GM23338 (cell line): Measurements from ENCODE around the gene ACOX2. TPM values are rescaled to one million over a fixed set of nuclear protein-coding genes. Genes with fewer than 3 reads are reported as not detected.

Experiments
- ATAC-seq: fragments of 200-7000 bp; cut with Tn5 transposase; 3 replicates; pipeline ENCODE4 v1.9.1; 2020
- DNase-seq: peaks from one replicate; pipeline ENCODE4 v3.0.0-alpha.2; 2015; ENCODE audit warnings: low spot score
- H2AFZ ChIP-seq: fragments of 200-600 bp; sonication (generic); 2 replicates; pipeline ENCODE4 v1.8.0; 2016; ENCODE audit warnings: antibody characterized with exemption, mild to moderate bottlenecking, moderate library complexity
- H3F3A ChIP-seq: fragments of 200-600 bp; sonication (generic); replicated peaks from 2 replicates; pipeline ENCODE4 v1.8.0; 2017; ENCODE audit warnings: antibody characterized with exemption, mixed run types, low read depth
- H3K27ac ChIP-seq: fragments of 200-600 bp; sonication (generic); 2 replicates; pipeline ENCODE4 v1.6.1; 2016; ENCODE audit warnings: low read depth
- H3K27me3 ChIP-seq: fragments of 200-600 bp; sonication (generic); 2 replicates; pipeline ENCODE4 v1.8.0; 2016; ENCODE audit warnings: mild to moderate bottlenecking, mixed run types, moderate library complexity; ENCODE audit not compliant: insufficient read depth
- H3K36me3 ChIP-seq: fragments of 200-600 bp; sonication (generic); 2 replicates; pipeline ENCODE4 v1.8.0; 2016; ENCODE audit warnings: mild to moderate bottlenecking; ENCODE audit not compliant: insufficient read depth
- H3K4me1 ChIP-seq: fragments of 200-600 bp; sonication (generic); 2 replicates; pipeline ENCODE4 v1.8.0; 2016; ENCODE audit warnings: mild to moderate bottlenecking, moderate library complexity; ENCODE audit not compliant: insufficient read depth
- H3K4me2 ChIP-seq: fragments of 200-600 bp; sonication (generic); 2 replicates; pipeline ENCODE4 v1.7.1; 2017; ENCODE audit warnings: mixed run types
- H3K4me3 ChIP-seq: fragments of 200-600 bp; sonication (generic); 2 replicates; pipeline ENCODE4 v1.6.1; 2016; ENCODE audit warnings: mixed run types
- H3K79me2 ChIP-seq: fragments of 200-600 bp; sonication (generic); replicated peaks from 2 replicates; pipeline ENCODE4 v1.8.0; 2017; ENCODE audit warnings: mild to moderate bottlenecking; ENCODE audit not compliant: insufficient read depth
- H3K9me2 ChIP-seq: fragments of 200-600 bp; sonication (generic); 2 replicates; pipeline ENCODE4 v1.8.0; 2017; ENCODE audit not compliant: insufficient read depth
- H4K20me1 ChIP-seq: fragments of 200-600 bp; sonication (generic); replicated peaks from 2 replicates; pipeline ENCODE4 v1.8.0; 2017; ENCODE audit warnings: mild to moderate bottlenecking; ENCODE audit not compliant: insufficient read depth
- H3K27ac Mint-ChIP-seq: 2 replicates; pipeline ENCODE4 v1.8.0; 2020; ENCODE audit warnings: inconsistent platforms, mild to moderate bottlenecking, moderate library complexity, mixed read lengths
- H3K27me3 Mint-ChIP-seq: 3 replicates; pipeline ENCODE4 v1.8.0; 2022; ENCODE audit warnings: low read depth, mild to moderate bottlenecking, moderate library complexity, mixed read lengths, inconsistent platforms; ENCODE audit not compliant: insufficient read depth, poor library complexity
- H3K36me3 Mint-ChIP-seq: 3 replicates; pipeline ENCODE4 v1.8.0; 2021; ENCODE audit warnings: low read depth, mild to moderate bottlenecking, inconsistent platforms, moderate library complexity, mixed read lengths
- H3K4me1 Mint-ChIP-seq: 3 replicates; pipeline ENCODE4 v1.8.0; 2020; ENCODE audit warnings: mild to moderate bottlenecking, inconsistent platforms, mixed read lengths
- H3K4me3 Mint-ChIP-seq: 3 replicates; pipeline ENCODE4 v1.8.0; 2021; ENCODE audit warnings: moderate library complexity, mild to moderate bottlenecking, inconsistent platforms, mixed read lengths
- H3K9me3 Mint-ChIP-seq: 3 replicates; pipeline ENCODE4 v1.8.0; 2020; ENCODE audit warnings: moderate library complexity, mild to moderate bottlenecking, inconsistent platforms, mixed read lengths
- CREB1 ChIP-seq: fragments of 250-450 bp; sonication (Bioruptor Pico); IDR thresholded peaks from 2 replicates; pipeline ENCODE4 v1.5.0; 2020; ENCODE audit warnings: low read depth, mild to moderate bottlenecking, moderate library complexity
- CTCF ChIP-seq, 2 experiments: fragments of 200-600 bp in 1 of 2; sonication (generic) in 1 of 2; conservative IDR thresholded peaks; 2 replicates each; pipeline versions ENCODE4 v1.5.1 to v1.6.1; 2016 to 2017; ENCODE audit warnings: antibody characterized with exemption in 2 of 2, low read depth in 2 of 2, mild to moderate bottlenecking in 2 of 2, moderate library complexity in 1 of 2
- ETS1 ChIP-seq: IDR thresholded peaks from 2 replicates; pipeline ENCODE4 v1.6.1; 2016; ENCODE audit warnings: antibody characterized with exemption
- EZH2 ChIP-seq: fragments of 200-600 bp; sonication (generic); IDR thresholded peaks from one replicate; pipeline ENCODE4 v1.8.0; 2017; ENCODE audit warnings: antibody characterized with exemption, mild to moderate bottlenecking, low read depth; ENCODE audit not compliant: unreplicated experiment
- EZH2phosphoT487 ChIP-seq: fragments of 200-600 bp; sonication (generic); IDR thresholded peaks from one replicate; pipeline ENCODE4 v1.8.1; 2018; ENCODE audit warnings: antibody characterized with exemption; ENCODE audit not compliant: unreplicated experiment
- JUNB ChIP-seq: IDR thresholded peaks from one replicate; pipeline ENCODE4 v1.6.1; 2016; ENCODE audit warnings: antibody characterized with exemption; ENCODE audit not compliant: unreplicated experiment
- NANOG ChIP-seq: IDR thresholded peaks from 2 replicates; pipeline ENCODE4 v1.6.1; 2016; ENCODE audit warnings: antibody characterized with exemption, borderline replicate concordance
- POLR2AphosphoS5 ChIP-seq: IDR thresholded peaks from 2 replicates; pipeline ENCODE4 v1.6.1; 2016; ENCODE audit warnings: antibody characterized with exemption, low read depth
- REST ChIP-seq: IDR thresholded peaks from one replicate; pipeline ENCODE4 v1.6.1; 2018; ENCODE audit warnings: antibody characterized with exemption; ENCODE audit not compliant: unreplicated experiment
- STAT1 ChIP-seq: IDR thresholded peaks from one replicate; pipeline ENCODE4 v1.6.1; 2016; ENCODE audit warnings: antibody characterized with exemption; ENCODE audit not compliant: unreplicated experiment
- ZNF114 ChIP-seq: fragments of 250-450 bp; sonication (Bioruptor Pico); IDR thresholded peaks from 2 replicates; pipeline ENCODE4 v1.5.0; 2020; ENCODE audit warnings: mild to moderate bottlenecking, moderate library complexity
- ZNF331 ChIP-seq: fragments of 250-450 bp; sonication (Bioruptor Pico); IDR thresholded peaks from 2 replicates; pipeline ENCODE4 v1.5.0; 2020; ENCODE audit warnings: low read depth, mild to moderate bottlenecking, moderate library complexity
- polyA plus RNA-seq: library from polyadenylated mRNA; unstranded; fragments of >200 nt; fragmentation: Nextera tagmentation; extraction: Ambion mirVana; gene quantifications from 2 replicates; pipeline ENCODE4 v1.2.1, GENCODE V29; 2016
- total RNA-seq: library from RNA; depleted of rRNA; stranded (reverse); fragments of >200 nt; shearing (Covaris generic); gene quantifications from 2 replicates; pipeline ENCODE4 v1.2.3, GENCODE V29; 2014

ACOX2 gene
- total and polyA plus RNA-seq, 2 experiments from 2014 or later: 1.1 to 1.9 TPM

GRCh38 chr3:58474348-58474911 lies 62.6 kb downstream of the ACOX2 start:
- no peaks in the 10 kb centered on the region for H3K9me3 Mint-ChIP-seq
- no peaks in the 10 kb centered on the region for H3K36me3 Mint-ChIP-seq
- Histone ChIP-seq H3K9me2 (no peaks in the 10 kb centered on the region), H3K27ac (no peak overlapping the region), H3K4me1 (peaks cover 10% of the 10 kb centered on the region), H3F3A (no peaks in the 10 kb centered on the region), H3K4me3 (no peak overlapping the region), H2AFZ (no peak overlapping the region; the same call in 1 of the 2 replicates), H3K36me3 (no peaks in the 10 kb centered on the region), H4K20me1 (no peaks in the 10 kb centered on the region), H3K4me2 (no peak overlapping the region), H3K79me2 (no peaks in the 10 kb centered on the region), H3K27me3 (no peaks in the 10 kb centered on the region)
- TF ChIP-seq STAT1 (no peak), CREB1 (CRISPR knock-in tag) (no peak), ETS1 (no peak), ZNF331 (CRISPR knock-in tag) (no peak), POLR2AphosphoS5 (no peak), JUNB (no peak)
- DNase-seq (peak; percentile 19), ATAC-seq (no peak)
- peaks cover 16% of the 10 kb centered on the region for H3K4me1 Mint-ChIP-seq
- peaks cover 5% of the 10 kb centered on the region for H3K27me3 Mint-ChIP-seq
- no peak overlapping the region for H3K27ac Mint-ChIP-seq
- H3K4me3 Mint-ChIP-seq: no peak overlapping the region

- Histone ChIP-seq H3K4me1 (peaks cover 10% of the 10 kb centered on the region), H3K79me2 (no peaks in the 10 kb centered on the region), H3K4me2 (no peak overlapping the region), H3K4me3 (no peak overlapping the region), H3K27ac (no peak overlapping the region), H3F3A (no peaks in the 10 kb centered on the region), H3K36me3 (no peaks in the 10 kb centered on the region), H3K27me3 (no peaks in the 10 kb centered on the region), H4K20me1 (no peaks in the 10 kb centered on the region), H2AFZ (peak overlapping the region; percentile 4; the same call in 1 of the 2 replicates), H3K9me2 (no peaks in the 10 kb centered on the region)
- Mint-ChIP-seq H3K4me3 (no peak overlapping the region), H3K36me3 (no peaks in the 10 kb centered on the region), H3K27ac (no peak overlapping the region), H3K27me3 (peaks cover 5% of the 10 kb centered on the region), H3K4me1 (peaks cover 16% of the 10 kb centered on the region), H3K9me3 (no peaks in the 10 kb centered on the region)
- DNase-seq (no peak), ATAC-seq (no peak)
- TF ChIP-seq CREB1 (CRISPR knock-in tag) (no peak), EZH2 (no peak), ZNF331 (CRISPR knock-in tag) (no peak), ZNF114 (no peak), STAT1 (no peak), EZH2phosphoT487 (no peak), REST (no peak), JUNB (no peak), CTCF (conservative IDR thresholded peaks at IDR 0.05; ENCODE audit: low read depth in 2 of 2) (no peak), NANOG (no peak), ETS1 (no peak), POLR2AphosphoS5 (no peak)
These were observed 63.7 kb downstream of the ACOX2 start for GRCh38 chr3:58473275-58473674.
